ENCODE measurements around the gene ZNF618. TPM values are rescaled to one million over a fixed set of nuclear protein-coding genes. Genes with fewer than 3 reads are reported as not detected.

The ZNF618 gene
- total RNA-seq, 1 donor from 2014 or later: 51.5 TPM

GRCh38 chr9:113920872-113921271 lies 44.8 kb downstream of the ZNF618 start:
- Mint-ChIP-seq H3K27me3 (no peaks in the 10 kb centered on the region), H3K4me1 (ENCODE audit: unreplicated experiment) (no peaks in the 10 kb centered on the region), H3K36me3 (peaks cover 27% of the 10 kb centered on the region), H3K9me3 (peaks cover 3% of the 10 kb centered on the region), H3K4me3 (no peak overlapping the region), H3K27ac (no peak overlapping the region)
- TF ChIP-seq CTCF (conservative IDR thresholded peaks at IDR 0.05): no peak
- no peak for DNase-seq (ENCODE audit: extremely low spot score, unreplicated experiment)

GRCh38 chr9:113921396-113921925 lies 45.4 kb downstream of the ZNF618 start:
- H3K4me3 Mint-ChIP-seq: no peak overlapping the region
- H3K36me3 Mint-ChIP-seq: peaks cover 29% of the 10 kb centered on the region
- no peak overlapping the region for H3K27ac Mint-ChIP-seq
- H3K9me3 Mint-ChIP-seq: peaks cover 5% of the 10 kb centered on the region
- TF ChIP-seq CTCF (conservative IDR thresholded peaks at IDR 0.05): no peak
- H3K27me3 Mint-ChIP-seq: no peaks in the 10 kb centered on the region
- no peak for DNase-seq (ENCODE audit: extremely low spot score, unreplicated experiment)
- no peaks in the 10 kb centered on the region for H3K4me1 Mint-ChIP-seq (ENCODE audit: unreplicated experiment)

DNA sequence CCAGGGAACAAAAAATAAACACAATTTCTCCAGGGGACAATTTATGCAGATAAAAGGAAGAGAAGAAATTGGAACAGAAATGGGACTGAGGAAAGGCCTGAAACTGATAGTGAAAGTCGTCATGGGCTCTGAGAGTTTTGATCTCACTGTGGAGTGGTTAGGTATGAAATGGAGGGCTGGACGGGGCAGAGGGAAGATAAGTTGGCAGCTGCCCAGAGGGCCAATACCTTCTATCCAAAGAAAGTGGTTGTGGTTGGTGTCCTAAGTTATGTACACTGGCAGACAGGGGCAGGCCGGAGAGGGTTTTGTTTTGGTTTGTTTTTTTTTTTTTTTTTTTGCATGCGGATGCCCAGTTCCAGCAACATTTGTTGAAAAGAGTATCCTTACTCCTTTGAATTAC lies 46.1 kb downstream of the ZNF618 start:
- Mint-ChIP-seq H3K4me3 (no peak overlapping the region), H3K4me1 (ENCODE audit: unreplicated experiment) (no peaks in the 10 kb centered on the region), H3K27me3 (no peaks in the 10 kb centered on the region), H3K27ac (no peak overlapping the region), H3K36me3 (peaks cover 33% of the 10 kb centered on the region), H3K9me3 (peaks cover 7% of the 10 kb centered on the region)
- TF ChIP-seq CTCF (conservative IDR thresholded peaks at IDR 0.05): no peak
- no peak for DNase-seq (ENCODE audit: extremely low spot score, unreplicated experiment)

DNA sequence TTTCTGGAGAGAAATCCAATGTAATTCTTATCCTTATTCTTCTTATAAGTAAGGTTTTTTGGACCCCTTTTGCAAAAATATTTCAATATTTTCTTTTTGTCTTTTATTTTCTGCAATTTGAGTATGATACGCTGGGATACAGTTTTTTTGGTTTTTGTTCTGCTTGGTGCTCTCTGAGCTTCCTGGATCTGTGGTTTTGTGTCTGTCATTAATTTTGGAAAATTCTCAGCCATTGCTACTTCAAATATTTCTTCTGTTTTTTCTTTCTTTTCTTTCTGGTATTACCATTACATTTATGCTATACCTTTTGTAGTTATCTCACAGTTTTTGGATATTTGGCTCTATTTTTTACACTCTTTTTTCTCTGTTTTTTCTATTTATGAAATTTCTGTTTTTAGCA lies 50.1 kb downstream of the ZNF618 start:
- Mint-ChIP-seq H3K9me3 (peaks cover 21% of the 10 kb centered on the region), H3K36me3 (peaks cover 49% of the 10 kb centered on the region), H3K27ac (no peak overlapping the region), H3K27me3 (no peaks in the 10 kb centered on the region), H3K4me3 (no peak overlapping the region), H3K4me1 (ENCODE audit: unreplicated experiment) (peaks cover 4% of the 10 kb centered on the region)
- no peak for DNase-seq (ENCODE audit: extremely low spot score, unreplicated experiment)
- no peak for TF ChIP-seq CTCF (conservative IDR thresholded peaks at IDR 0.05)

DNA sequence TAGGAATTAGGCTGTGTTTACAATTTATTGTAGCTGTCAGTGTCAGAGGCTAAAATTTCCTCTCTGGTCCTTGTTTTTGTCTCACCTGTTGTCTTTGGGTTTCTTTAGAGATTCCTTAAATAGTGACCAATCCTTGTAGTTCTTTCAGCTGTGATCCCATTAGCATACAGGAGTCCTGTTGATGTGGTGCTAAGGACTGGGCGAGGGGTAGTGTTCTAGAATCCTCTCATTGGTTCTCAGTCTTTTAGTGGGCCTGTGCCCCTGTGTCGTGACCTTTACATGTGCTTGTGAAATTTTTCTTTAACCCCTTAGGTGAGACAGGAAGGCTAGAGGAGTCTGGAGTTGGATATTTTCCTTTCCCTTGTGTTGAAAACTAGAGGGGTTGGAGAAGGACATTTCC lies 51.2 kb downstream of the ZNF618 start:
- Mint-ChIP-seq H3K9me3 (peaks cover 21% of the 10 kb centered on the region), H3K4me3 (no peak overlapping the region), H3K27me3 (no peaks in the 10 kb centered on the region), H3K4me1 (ENCODE audit: unreplicated experiment) (peaks cover 4% of the 10 kb centered on the region), H3K27ac (no peak overlapping the region), H3K36me3 (peaks cover 44% of the 10 kb centered on the region)
- DNase-seq (ENCODE audit: extremely low spot score, unreplicated experiment): no peak
- TF ChIP-seq CTCF (conservative IDR thresholded peaks at IDR 0.05): no peak

GRCh38 chr9:113928269-113928668 lies 52.2 kb downstream of the ZNF618 start:
- peaks cover 38% of the 10 kb centered on the region for H3K36me3 Mint-ChIP-seq
- TF ChIP-seq CTCF (conservative IDR thresholded peaks at IDR 0.05): no peak
- H3K9me3 Mint-ChIP-seq: peaks cover 21% of the 10 kb centered on the region
- no peak overlapping the region for H3K27ac Mint-ChIP-seq
- no peaks in the 10 kb centered on the region for H3K27me3 Mint-ChIP-seq
- no peak overlapping the region for H3K4me3 Mint-ChIP-seq
- H3K4me1 Mint-ChIP-seq (ENCODE audit: unreplicated experiment): peaks cover 4% of the 10 kb centered on the region
- DNase-seq (ENCODE audit: extremely low spot score, unreplicated experiment): no peak

Measured in type B pancreatic cell (in vitro differentiated cells).